ENCODE results near the gene NKX3-2.

NKX3-2 gene

DNA sequence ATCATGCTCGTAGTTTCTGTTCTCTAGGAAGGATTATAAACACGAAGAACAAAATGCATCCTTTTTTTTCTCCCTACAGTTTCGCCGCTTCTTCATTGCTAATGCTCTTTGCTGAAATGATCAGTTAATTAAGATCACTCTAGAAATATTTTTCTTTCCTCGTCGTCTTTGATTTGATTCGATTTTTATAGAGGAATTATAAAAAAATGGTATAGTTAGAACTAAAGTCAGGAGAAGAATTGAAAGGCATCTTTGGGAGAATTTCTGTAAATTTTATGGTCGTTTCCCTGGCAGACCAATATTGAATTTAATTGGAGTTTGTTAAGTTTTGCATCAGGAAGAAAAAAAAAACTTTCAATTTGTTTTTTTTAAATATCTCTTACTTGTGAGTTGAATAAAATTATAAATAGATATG lies 1.1 kb upstream of the NKX3-2 start:
- no peak for ATAC-seq
- TF ChIP-seq PPARA (CRISPR knock-in tag; IDR thresholded peaks at IDR 0.05; ENCODE audit: borderline replicate concordance) (no peak), ARNTL (CRISPR knock-in tag; IDR thresholded peaks at IDR 0.05; ENCODE audit: borderline replicate concordance, low read depth) (no peak), TOX (CRISPR knock-in tag; IDR thresholded peaks at IDR 0.05; ENCODE audit: borderline replicate concordance) (no peak), ZNF70 (CRISPR knock-in tag; IDR thresholded peaks at IDR 0.05) (no peak), TSHZ2 (CRISPR knock-in tag; IDR thresholded peaks at IDR 0.05) (no peak), PATZ1 (CRISPR knock-in tag; IDR thresholded peaks at IDR 0.05; ENCODE audit: borderline replicate concordance) (no peak), ZFP3 (CRISPR knock-in tag; IDR thresholded peaks at IDR 0.05) (no peak), ZNF8 (CRISPR knock-in tag; IDR thresholded peaks at IDR 0.05) (no peak), ESRRG (CRISPR knock-in tag; IDR thresholded peaks at IDR 0.05) (no peak), BACH2 (CRISPR knock-in tag; IDR thresholded peaks at IDR 0.05; ENCODE audit: borderline replicate concordance) (no peak)
- TF ChIP-seq, protein P1, sequence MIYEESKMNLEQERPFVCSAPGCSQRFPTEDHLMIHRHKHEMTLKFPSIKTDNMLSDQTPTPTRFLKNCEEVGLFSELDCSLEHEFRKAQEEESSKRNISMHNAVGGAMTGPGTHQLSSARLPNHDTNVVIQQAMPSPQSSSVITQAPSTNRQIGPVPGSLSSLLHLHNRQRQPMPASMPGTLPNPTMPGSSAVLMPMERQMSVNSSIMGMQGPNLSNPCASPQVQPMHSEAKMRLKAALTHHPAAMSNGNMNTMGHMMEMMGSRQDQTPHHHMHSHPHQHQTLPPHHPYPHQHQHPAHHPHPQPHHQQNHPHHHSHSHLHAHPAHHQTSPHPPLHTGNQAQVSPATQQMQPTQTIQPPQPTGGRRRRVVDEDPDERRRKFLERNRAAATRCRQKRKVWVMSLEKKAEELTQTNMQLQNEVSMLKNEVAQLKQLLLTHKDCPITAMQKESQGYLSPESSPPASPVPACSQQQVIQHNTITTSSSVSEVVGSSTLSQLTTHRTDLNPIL (CRISPR knock-in tag; IDR thresholded peaks at IDR 0.05; ENCODE audit: low read depth): no peak
- TF ChIP-seq, protein P2, sequence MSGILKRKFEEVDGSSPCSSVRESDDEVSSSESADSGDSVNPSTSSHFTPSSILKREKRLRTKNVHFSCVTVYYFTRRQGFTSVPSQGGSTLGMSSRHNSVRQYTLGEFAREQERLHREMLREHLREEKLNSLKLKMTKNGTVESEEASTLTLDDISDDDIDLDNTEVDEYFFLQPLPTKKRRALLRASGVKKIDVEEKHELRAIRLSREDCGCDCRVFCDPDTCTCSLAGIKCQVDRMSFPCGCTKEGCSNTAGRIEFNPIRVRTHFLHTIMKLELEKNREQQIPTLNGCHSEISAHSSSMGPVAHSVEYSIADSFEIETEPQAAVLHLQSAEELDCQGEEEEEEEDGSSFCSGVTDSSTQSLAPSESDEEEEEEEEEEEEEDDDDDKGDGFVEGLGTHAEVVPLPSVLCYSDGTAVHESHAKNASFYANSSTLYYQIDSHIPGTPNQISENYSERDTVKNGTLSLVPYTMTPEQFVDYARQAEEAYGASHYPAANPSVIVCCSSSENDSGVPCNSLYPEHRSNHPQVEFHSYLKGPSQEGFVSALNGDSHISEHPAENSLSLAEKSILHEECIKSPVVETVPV (CRISPR knock-in tag; IDR thresholded peaks at IDR 0.05): no peak

DNA sequence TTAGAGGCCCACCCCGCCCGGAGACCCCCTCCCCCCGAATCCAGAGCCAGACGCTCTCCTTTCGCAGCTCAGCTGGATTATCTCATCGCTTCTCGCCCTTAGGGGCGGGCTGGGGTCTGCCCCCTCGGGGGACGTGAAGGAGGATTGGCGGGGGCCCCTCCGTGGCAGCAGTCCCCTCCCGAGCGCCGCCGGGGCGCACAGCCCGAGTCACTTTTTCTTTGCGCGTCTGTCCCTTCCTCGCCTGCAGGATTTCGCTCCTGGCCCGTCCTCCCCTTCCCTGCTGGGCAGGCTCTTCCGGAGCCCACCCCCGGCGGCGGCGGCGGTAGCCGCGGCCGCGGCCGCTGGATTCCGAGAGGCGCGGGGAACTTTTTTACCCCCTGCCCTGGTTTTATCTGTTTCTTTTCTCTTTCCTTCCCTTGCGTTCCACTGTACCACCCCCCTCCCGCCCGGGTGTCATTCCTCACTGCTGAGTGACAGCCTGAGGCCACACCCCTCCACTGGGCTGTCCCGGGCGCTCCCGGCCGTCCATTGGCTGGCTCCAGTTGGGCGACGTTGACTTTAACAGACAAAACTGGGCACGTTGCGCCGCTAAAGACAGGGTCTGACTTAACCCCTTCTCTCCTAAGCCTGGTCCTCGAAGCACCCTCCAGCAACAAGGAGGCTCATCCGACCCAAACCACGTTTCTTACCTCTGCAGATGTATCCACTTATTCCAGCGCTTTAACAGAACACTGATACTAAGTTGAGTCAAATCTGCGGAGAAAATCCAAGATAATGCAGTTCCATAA lies 492 bp upstream of the NKX3-2 start:
- TF ChIP-seq RARB (CRISPR knock-in tag; IDR thresholded peaks at IDR 0.05): no peak
- ATAC-seq: peak; percentile 83

- no peak for ATAC-seq
- TF ChIP-seq CSDC2 (CRISPR knock-in tag; IDR thresholded peaks at IDR 0.05) (no peak), ESRRG (CRISPR knock-in tag; IDR thresholded peaks at IDR 0.05) (no peak), BACH2 (CRISPR knock-in tag; IDR thresholded peaks at IDR 0.05; ENCODE audit: borderline replicate concordance) (no peak), ZNF70 (CRISPR knock-in tag; IDR thresholded peaks at IDR 0.05) (no peak), ZFP3 (CRISPR knock-in tag; IDR thresholded peaks at IDR 0.05) (no peak), PATZ1 (CRISPR knock-in tag; IDR thresholded peaks at IDR 0.05; ENCODE audit: borderline replicate concordance) (no peak), ZFP30 (CRISPR knock-in tag; IDR thresholded peaks at IDR 0.05) (no peak), ISL1 (CRISPR knock-in tag; IDR thresholded peaks at IDR 0.05) (no peak), OSR1 (CRISPR knock-in tag; IDR thresholded peaks at IDR 0.05) (no peak), ZC3H10 (CRISPR knock-in tag; IDR thresholded peaks at IDR 0.05) (no peak)
- TF ChIP-seq, protein P2 (CRISPR knock-in tag; IDR thresholded peaks at IDR 0.05): no peak
- TF ChIP-seq, protein P1 (CRISPR knock-in tag; IDR thresholded peaks at IDR 0.05; ENCODE audit: low read depth): no peak
Observed at GRCh38 chr4:13543032-13543838, 1.1 kb downstream of the NKX3-2 start.
